Fibroblast of pulmonary artery (primary cell): ENCODE data around the gene TNMD.

Experiments
- DNase-seq: peaks from one replicate; pipeline ENCODE4 v3.0.0-alpha.2; 2010; ENCODE audit warnings: low read depth
- H3K4me3 ChIP-seq: replicated peaks from 2 replicates; pipeline ENCODE4 v1.5.1; 2011; ENCODE audit warnings: low read depth, mild to moderate bottlenecking, control low read depth, low read length, moderate library complexity
- CTCF ChIP-seq: IDR thresholded peaks from 2 replicates; pipeline ENCODE4 v1.5.1; 2011; ENCODE audit warnings: mild to moderate bottlenecking, control low read depth, low read length, inconsistent platforms; ENCODE audit errors: missing control alignments

The TNMD gene

GRCh38 chrX:100642290-100642689, 57.6 kb downstream of the TNMD start:
- TF ChIP-seq CTCF = no peak
- no peak overlapping the region for H3K4me3 ChIP-seq
- no peak for DNase-seq

DNA sequence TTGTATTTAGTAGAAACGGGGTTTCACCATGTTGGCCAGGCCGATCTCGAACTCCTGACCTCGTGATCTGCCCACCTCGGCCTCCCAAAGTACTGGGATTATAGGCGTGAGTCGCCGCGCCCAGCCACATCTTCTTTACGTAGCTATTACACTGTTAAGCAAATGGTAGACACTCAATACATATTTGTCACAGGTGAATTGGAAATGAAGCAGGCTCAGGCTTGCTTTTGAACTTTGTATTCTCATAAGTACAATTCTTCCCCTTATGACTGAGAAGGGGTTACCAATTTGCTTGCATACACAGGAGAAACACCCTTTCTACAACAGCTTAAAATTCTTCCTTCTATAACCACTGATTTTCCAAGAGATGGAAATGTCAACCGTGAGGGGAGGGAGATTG, 58.5 kb downstream of the TNMD start:
- H3K4me3 ChIP-seq = no peak overlapping the region
- DNase-seq = no peak
- TF ChIP-seq CTCF = no peak

- no peak for TF ChIP-seq CTCF
- H3K4me3 ChIP-seq = peak within 1 kb of the TSS; percentile 70
- DNase-seq = peak; percentile 91
Measured at GRCh38 chrX:100643956-100644860, 59.5 kb downstream of the TNMD start, which contains the start of gene SRPX2. SRPX2 (plus strand) TSS chrX:100644199; CDS start chrX:100646323, 2,124 bp downstream.

GRCh38 chrX:100645106-100645505, 60.4 kb downstream of the TNMD start:
- peak overlapping the region; percentile 70 for H3K4me3 ChIP-seq
- TF ChIP-seq CTCF = no peak
- peak; percentile 38 for DNase-seq

DNA sequence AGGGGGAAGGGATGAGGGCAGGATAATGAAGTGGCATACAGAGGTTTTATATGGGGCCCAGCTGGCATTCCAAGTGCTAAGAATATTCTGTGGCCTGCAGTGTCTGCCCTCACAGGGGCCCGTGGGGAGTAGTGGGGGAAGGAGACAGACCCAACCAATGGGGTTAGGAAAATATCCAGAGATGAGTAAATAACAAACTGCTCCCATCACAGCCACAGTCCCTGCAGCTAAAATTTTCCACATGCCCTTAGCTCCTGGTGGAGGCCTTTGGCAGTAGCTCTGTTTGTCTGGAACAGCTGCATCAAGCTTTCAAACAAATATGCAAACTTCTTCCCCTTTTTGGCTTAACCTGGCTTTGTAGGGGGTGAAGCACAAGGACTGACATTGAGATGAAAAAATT, 62.4 kb downstream of the TNMD start:
- no peak overlapping the region for H3K4me3 ChIP-seq
- DNase-seq = peak; percentile 59
- TF ChIP-seq CTCF = peak; percentile 6

GRCh38 chrX:100647739-100648138, 63.0 kb downstream of the TNMD start:
- no peak overlapping the region for H3K4me3 ChIP-seq
- DNase-seq = peak; percentile 21
- no peak for TF ChIP-seq CTCF
